HG02938 (cell line): ENCODE results near the gene PZP.

ENCODE experiments used
- ATAC-seq: cut with Tn5 transposase; IDR thresholded peaks from one replicate; pipeline ENCODE4 v1.9.1; 2021; ENCODE audit warnings: mild to moderate bottlenecking, moderate library complexity; ENCODE audit not compliant: unreplicated experiment

PZP gene

DNA sequence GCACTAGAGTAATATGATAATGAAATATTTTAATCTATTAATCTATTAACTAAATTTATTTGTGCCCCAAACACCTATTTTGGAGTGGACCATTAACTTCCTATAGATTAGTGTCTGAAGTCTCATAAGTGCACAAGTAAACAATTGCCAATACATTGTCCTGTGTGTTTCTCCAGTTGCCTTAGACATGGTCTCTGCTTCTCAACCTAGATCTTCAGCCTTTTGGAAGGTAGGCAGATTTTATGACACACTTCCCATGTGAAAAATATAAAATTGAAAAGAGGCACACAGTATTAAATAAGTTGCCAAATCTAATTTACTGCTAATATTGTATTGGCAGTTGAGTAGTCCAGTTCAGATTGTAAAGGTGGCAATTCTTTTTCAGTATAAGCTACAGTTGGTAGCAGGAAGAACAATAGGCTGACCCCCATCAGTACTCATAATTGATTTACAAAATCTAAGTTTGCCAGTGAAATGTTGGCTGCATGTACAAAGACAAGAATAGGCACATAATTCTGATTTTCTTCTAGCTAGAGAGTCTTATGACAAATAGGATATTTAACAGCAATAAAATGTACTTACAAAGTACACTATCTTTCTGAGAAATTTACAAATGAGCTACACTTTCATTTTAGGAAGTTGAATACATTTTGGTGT, 103.3 kb downstream of the PZP start:
- no peak for ATAC-seq

GRCh38 chr12:9104087-9104486, 104.1 kb downstream of the PZP start:
- ATAC-seq, result no peak

GRCh38 chr12:9103050-9103849, 104.9 kb downstream of the PZP start:
- no peak for ATAC-seq

DNA sequence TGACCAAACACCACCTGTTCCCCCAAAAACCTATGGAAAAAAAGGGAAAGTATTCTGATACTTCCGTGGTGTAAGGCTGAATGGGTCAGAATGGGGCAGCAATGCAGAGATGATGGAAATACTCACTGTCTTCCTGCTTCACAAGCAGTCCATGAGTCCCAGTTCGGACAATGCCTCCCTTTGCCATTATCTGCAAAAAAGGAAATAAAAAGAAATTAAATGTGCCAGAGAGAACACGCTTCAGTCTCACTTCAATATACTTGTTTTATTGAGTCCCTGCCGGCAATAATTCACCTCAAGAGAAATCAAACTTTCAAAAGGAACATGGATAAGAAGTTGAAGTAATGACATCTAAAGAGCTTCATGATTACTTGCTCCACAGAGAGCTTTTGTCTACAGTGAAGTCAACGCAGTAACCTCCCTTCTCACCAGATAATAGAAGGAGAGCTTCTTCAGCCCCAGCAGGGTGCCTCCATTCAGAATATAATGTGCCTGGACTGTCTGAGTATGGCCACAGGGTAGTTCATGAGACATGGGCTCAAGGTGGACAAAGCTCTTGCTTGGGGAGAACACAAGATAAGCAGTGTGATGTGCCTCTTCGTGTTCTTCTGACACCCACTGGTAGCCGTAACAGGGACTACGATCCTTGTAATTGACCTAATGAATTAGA, 107.0 kb downstream of the PZP start:
- no peak for ATAC-seq

DNA sequence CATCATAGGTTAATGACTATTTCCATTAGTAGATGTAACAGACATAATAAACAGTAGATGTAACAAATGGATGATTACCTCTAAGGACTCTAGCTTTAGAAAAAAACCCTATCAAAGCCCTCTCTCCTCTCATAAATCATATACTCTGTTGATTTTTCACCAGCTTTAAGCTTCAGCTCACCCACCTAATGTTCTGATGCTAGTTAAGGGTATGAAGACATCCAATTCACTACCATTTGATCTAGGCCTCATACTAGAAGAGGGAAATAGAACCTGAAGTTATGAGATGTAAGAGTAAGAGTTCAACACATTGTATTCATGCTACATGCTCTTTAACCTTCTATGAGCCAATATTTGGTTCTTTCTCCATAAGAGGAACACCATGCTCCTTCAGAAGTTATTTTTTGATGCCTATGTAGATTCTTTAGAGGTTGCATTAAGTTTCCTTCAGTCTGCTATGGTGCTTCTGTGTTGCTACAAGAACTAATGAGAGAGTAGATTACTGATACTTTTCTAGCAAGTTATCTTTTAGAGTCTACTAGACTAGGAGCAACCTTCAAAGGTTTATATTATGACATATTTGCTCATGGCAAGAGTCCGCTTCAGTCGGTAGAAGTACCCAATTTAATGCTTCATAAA, 108.5 kb downstream of the PZP start:
- ATAC-seq, result no peak
